ENCODE data around the gene ZIK1. TPM values are rescaled to one million over a fixed set of nuclear protein-coding genes. Genes with fewer than 3 reads are reported as not detected.

Gene ZIK1
- total and polyA plus RNA-seq, 9 of the 15 experiments (the other 6 are each of a cell fraction or from before 2014, with no cell fraction given) = 0.03 to 0.42 (median 0.15) TPM; not detected in 1

DNA sequence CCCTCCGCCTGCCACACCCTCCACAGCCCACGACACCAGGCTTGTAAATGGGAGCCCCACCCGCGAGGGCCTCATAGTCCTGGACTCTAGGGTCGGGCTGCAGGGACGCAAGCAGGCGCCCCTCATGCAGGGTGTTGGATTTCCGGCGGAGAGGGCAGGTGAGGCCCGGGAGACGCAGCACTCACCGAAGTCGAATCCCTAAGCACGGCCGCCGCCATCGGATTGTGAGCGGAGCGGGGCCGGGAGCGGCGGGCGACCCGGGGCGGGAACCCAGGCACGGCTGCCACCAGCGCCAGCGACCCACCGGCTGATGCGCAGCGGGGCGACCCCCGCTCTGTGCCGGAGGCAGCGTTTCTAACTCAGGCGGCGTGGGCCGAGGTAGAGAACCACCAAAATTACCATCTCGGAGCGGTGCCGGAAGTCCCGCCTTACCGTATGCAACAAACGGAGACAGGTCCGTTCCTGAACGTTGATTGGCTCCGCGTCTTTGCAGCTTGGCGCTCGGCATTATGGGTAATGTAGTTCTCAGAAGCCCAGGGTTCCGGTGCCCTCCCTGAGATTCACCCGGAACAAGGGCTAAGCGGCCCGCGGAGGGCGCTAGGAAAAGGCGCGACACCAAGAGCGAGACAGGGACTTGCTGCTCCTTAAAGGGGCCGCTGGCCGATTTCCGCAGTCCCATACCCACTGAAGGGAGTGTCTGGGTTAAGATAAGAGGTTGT is 5.3 kb upstream of the ZIK1 start, which contains the start of gene ZNF416 (continued):
- TF ChIP-seq, protein P1, sequence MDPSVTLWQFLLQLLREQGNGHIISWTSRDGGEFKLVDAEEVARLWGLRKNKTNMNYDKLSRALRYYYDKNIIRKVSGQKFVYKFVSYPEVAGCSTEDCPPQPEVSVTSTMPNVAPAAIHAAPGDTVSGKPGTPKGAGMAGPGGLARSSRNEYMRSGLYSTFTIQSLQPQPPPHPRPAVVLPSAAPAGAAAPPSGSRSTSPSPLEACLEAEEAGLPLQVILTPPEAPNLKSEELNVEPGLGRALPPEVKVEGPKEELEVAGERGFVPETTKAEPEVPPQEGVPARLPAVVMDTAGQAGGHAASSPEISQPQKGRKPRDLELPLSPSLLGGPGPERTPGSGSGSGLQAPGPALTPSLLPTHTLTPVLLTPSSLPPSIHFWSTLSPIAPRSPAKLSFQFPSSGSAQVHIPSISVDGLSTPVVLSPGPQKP (CRISPR knock-in tag; IDR thresholded peaks at IDR 0.05) = no peak
- TF ChIP-seq ZBTB17 (CRISPR knock-in tag; IDR thresholded peaks at IDR 0.05) (no peak), LARP7 (IDR thresholded peaks at IDR 0.05) (no peak), CHCHD3 (CRISPR knock-in tag; IDR thresholded peaks at IDR 0.05) (no peak), NR2C2 (CRISPR knock-in tag; IDR thresholded peaks at IDR 0.05) (no peak), NR2C2 (tag; IDR thresholded peaks at IDR 0.05) (peak; percentile 58), FUS (optimal IDR thresholded peaks at IDR 0.05; ENCODE audit: low read depth, low read length) (no peak), RBM22 (IDR thresholded peaks at IDR 0.05; ENCODE audit: low read depth, low read length, poor library complexity, severe bottlenecking) (no peak), CCNT2 (IDR thresholded peaks at IDR 0.05; ENCODE audit: borderline replicate concordance, extremely low read depth, insufficient read length, low read depth, low read length) (no peak), SMAD4 (CRISPR knock-in tag; conservative IDR thresholded peaks at IDR 0.05) (no peak), CBFB (CRISPR knock-in tag; IDR thresholded peaks at IDR 0.05) (no peak), NFXL1 (CRISPR knock-in tag; IDR thresholded peaks at IDR 0.05) (no peak), DNMT1 (IDR thresholded peaks at IDR 0.05) (no peak), PPARD (CRISPR knock-in tag; IDR thresholded peaks at IDR 0.05) (no peak)
- TF ChIP-seq, protein P2, sequence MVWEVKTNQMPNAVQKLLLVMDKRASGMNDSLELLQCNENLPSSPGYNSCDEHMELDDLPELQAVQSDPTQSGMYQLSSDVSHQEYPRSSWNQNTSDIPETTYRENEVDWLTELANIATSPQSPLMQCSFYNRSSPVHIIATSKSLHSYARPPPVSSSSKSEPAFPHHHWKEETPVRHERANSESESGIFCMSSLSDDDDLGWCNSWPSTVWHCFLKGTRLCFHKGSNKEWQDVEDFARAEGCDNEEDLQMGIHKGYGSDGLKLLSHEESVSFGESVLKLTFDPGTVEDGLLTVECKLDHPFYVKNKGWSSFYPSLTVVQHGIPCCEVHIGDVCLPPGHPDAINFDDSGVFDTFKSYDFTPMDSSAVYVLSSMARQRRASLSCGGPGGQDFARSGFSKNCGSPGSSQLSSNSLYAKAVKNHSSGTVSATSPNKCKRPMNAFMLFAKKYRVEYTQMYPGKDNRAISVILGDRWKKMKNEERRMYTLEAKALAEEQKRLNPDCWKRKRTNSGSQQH (CRISPR knock-in tag; IDR thresholded peaks at IDR 0.05) = no peak
- TF ChIP-seq, protein P3, sequence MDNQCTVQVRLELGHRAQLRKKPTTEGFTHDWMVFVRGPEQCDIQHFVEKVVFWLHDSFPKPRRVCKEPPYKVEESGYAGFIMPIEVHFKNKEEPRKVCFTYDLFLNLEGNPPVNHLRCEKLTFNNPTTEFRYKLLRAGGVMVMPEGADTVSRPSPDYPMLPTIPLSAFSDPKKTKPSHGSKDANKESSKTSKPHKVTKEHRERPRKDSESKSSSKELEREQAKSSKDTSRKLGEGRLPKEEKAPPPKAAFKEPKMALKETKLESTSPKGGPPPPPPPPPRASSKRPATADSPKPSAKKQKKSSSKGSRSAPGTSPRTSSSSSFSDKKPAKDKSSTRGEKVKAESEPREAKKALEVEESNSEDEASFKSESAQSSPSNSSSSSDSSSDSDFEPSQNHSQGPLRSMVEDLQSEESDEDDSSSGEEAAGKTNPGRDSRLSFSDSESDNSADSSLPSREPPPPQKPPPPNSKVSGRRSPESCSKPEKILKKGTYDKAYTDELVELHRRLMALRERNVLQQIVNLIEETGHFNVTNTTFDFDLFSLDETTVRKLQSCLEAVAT (IDR thresholded peaks at IDR 0.05) = no peak
- TF ChIP-seq, protein P4, sequence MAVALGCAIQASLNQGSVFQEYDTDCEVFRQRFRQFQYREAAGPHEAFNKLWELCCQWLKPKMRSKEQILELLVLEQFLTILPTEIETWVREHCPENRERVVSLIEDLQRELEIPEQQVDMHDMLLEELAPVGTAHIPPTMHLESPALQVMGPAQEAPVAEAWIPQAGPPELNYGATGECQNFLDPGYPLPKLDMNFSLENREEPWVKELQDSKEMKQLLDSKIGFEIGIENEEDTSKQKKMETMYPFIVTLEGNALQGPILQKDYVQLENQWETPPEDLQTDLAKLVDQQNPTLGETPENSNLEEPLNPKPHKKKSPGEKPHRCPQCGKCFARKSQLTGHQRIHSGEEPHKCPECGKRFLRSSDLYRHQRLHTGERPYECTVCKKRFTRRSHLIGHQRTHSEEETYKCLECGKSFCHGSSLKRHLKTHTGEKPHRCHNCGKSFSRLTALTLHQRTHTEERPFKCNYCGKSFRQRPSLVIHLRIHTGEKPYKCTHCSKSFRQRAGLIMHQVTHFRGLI (CRISPR knock-in tag; IDR thresholded peaks at IDR 0.05) = no peak
- TF ChIP-seq, protein P5, sequence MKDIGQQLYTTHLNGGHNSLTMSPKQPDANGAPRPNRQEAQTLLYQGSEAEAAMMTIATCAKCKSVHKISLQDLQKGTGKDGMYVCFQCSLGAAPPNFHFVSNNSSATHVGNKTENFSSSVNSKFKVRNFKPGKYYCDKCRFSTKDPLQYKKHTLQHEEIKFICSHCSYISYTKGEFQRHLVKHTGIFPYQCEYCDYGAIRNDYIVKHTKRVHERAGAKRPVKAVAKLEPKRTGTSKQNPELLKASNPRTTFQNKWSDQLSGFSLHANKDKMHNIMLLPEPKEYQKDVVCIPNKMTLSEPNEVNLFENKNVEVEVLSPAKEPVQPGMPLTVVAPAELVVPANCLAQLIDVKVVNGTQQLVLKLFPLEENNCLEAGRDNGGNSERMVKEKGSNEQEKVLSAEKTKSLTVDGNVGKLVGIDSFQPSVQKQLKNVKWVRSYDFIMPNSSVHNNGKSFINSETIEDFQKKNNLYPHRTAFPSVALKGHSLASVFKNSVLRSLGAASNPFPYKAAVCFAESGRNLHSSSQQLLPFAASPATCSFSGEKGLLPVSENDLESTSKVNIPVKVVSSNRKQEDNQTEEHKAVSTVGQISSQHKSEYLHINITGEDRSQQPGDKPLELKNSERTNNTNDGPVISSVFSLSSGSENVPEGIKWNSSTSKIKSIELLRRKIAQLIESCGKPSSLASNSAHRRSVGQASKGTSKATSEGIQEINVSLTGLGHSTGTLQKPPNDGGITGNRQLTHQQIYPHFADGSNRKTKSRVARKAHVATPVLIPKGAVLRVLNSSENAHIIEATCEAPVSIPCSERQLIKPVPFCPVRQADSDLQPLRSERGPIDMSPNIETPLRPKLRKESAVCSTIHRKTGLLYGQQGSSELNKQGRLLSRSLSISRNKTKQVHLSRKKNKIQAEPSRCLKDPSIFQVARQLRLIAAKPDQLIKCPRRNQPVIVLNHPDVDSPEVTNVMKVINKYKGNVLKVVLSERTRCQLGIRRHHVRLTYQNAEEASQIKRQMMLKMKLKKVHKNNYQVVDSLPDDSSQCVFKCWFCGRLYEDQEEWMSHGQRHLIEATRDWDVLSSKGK (CRISPR knock-in tag; IDR thresholded peaks at IDR 0.05) = no peak
- TF ChIP-seq, protein P6, sequence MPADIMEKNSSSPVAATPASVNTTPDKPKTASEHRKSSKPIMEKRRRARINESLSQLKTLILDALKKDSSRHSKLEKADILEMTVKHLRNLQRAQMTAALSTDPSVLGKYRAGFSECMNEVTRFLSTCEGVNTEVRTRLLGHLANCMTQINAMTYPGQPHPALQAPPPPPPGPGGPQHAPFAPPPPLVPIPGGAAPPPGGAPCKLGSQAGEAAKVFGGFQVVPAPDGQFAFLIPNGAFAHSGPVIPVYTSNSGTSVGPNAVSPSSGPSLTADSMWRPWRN (IDR thresholded peaks at IDR 0.05; ENCODE audit: low read depth) = no peak

All from K562 (cell line).